HG03565 (cell line): Measurements from ENCODE around the gene TBCB.
"Not testable (repeated sequence)": the region's sequence is repeated elsewhere in the genome, so short reads cannot be mapped to it uniquely, and the experiment has no call there.

Source experiments
- ATAC-seq: cut with Tn5 transposase; IDR thresholded peaks from one replicate; pipeline ENCODE4 v1.9.1; 2021; ENCODE audit warnings: mild to moderate bottlenecking, moderate library complexity; ENCODE audit not compliant: unreplicated experiment

The TBCB gene

DNA sequence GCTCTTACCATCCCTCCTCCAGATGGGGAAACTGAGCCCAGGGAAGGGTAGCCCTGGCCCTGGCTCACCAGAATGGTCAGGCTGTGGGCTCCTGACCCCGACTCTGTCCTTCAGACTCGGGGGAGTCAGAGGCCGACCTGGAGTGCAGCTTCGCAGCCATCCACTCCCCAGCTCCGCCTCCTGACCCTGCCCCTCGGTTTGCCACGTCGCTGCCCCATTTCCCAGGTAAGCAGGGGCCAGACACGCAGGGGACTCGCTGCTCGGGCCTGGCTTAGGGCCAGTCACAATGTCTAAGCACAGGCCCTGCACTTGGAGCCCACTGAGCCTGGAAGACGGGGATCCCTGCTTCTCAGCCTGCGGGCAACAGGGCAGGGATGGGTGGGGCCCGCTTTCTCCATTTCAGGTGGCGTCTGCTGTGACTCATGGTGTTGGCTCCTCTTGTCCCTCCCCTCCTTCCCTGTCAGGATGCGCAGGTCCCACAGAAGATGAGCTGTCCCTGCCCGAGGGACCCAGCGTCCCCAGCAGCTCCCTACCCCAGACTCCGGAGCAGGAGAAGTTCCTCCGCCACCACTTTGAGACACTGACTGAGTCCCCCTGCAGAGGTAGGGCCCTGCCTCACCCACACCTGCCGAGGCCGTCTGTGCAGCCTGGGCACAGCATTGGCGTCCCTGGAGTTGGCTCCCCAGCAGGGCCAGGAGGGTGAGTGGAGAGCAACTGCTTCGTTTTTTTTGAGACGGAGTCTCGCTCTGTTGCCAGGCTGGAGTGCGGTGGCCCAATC is 13.5 kb upstream of the TBCB start:
- ATAC-seq: no peak

DNA sequence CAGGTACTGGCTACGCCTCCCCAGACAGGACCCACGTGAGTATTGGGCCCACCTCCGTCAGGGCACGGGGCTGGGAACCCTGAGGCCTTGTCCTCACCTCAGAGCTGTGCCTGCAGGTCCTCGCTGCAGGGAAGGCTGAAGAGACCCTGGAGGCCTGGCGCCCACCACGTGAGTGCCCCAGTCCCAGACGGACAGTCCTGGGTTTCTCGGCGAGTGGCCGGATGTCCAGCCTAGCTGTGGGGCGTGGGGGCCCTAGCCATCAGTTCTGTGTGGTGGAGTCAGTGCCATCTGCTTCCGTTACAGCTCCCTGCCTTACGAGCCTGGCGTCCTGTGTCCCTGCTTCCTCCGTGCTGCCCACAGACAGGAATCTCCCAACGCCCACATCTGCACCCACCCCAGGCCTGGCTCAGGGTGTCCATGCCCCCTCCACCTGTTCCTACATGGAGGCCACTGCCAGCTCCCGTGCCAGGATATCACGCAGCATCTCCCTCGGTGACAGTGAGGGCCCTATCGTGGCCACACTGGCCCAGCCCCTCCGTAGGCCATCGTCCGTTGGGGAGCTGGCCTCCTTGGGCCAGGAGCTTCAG is 12.1 kb upstream of the TBCB start:
- ATAC-seq: no peak

DNA sequence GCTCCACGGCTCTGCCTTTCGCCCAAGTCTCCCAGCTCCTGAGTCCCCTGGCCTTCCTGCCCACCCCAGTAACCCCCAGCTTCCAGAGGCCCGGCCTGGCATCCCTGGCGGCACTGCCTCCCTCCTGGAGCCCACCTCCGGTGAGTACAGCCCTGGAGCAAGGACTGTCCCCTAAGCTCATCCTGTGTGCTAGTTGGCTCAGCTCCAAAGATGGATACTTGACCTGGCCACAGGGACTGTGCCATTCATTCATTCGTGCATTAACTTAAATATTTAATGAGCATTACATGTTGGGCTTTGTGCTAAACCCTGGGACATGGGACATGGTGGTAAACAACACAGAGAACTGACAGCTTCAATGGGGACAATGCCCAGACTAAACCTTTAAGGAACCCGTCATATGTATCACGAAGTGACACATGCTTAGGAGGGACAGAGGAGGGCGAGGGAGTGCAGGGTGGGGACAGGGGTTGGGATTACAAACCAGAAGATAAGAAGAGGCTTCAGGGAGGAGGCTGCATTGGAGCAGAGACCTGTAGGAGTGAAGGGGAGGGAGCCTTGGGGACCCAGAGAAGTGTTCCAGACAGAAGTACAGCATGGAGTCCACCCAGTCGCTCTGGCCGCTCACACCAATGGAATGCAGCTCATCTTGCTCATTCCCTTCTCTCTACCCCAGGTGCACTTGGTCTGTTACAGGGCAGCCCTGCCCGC is 11.3 kb upstream of the TBCB start:
- no peak for ATAC-seq

DNA sequence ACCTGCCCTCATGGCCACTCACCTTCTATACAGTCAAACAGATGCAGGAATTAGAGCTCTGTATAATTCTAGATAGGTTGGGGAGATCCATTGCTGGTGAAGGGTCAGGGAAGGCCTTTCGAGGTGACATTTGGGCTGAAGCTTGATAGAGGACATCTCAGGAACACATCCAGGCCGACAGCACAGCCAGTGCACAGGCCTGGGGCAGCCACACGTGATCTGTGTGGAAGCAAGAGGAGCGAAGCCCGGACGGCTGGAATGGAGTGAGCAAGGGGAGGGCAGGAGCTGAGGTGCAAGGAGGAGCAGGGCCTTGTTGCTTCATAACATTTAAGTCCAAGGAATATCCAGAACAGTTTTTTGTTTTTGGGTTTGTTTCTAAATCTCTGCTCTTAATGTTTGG is 8.8 kb upstream of the TBCB start:
- ATAC-seq: no peak

DNA sequence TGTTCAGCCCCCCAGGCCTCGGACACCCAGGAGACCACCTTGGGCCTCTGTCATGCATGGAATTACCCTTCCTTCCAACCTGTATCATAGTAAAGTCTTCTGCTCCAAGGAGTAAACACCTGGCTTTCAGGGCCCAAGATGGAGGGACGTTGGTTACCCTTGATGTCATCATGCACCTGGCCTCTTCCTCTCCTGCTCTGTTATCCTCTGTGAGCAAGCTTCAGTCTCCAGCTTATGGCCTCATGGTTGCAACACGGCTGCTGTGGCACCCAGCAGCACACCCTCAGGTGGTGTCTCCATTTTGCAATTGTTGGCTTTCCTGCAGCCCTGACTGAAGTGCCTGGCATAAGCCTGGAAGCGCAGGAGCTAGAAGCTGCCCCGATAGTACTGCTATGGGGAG is 8.3 kb upstream of the TBCB start:
- no peak for ATAC-seq

DNA sequence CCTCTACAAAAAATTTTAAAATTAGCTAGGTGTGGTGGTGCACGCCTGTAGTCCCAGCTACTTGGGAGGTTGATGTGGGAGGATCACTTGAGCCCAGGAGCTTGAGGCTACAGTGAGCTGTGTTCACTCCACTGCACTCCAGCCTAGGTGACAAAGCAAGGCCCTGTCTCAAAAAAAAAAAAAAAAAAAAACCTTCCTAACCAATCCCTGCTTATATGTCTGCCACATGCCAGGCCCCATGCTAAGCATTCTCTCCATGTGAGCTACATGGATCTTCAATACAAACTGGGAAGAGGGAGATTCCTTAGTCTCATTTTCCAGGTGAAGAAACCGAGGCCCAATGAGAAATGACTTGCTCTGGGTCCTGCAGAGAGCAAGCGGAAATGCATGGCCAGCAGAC is 6.6 kb upstream of the TBCB start:
- ATAC-seq: no peak

DNA sequence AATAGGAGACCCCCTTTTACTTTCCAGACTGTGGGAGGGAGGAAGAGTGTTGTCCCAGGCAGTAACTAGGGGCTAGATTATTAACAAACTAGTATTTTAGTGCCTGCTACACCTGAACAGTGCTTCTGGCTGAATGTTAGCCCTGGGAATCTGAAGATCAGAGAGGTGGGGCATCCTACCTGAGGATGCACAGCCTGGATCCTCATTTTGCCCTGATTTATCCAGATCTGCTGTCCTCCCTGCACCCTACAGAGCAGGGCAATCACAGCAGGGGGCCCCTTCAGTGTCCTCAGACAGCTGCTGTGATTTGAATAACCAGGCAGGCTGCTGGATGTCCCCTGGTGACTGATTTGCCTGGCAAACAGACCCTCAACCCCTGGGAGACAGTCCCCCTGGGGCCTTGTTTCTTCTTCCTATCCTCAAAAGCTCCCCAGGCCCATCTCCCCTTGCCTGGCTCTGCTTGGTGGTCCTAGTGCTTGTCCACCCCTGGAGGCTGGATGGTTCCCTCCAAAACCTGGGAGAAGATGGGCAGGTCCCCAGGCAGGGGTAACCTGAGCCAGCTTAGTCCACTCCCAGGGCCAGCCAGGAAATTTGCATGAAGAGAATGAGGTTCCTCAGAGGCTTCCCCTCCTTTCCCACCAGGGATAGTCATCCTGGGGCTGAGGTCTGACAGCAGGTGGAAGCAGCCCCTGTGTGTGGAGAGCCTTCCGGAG is 4.6 kb upstream of the TBCB start, which contains the start of gene OVOL3:
Gene OVOL3 (plus strand): TSS at position 657 of the 713 bp plus-strand sequence. CDS start 60 bp downstream, outside the sequence.
- ATAC-seq: no peak

DNA sequence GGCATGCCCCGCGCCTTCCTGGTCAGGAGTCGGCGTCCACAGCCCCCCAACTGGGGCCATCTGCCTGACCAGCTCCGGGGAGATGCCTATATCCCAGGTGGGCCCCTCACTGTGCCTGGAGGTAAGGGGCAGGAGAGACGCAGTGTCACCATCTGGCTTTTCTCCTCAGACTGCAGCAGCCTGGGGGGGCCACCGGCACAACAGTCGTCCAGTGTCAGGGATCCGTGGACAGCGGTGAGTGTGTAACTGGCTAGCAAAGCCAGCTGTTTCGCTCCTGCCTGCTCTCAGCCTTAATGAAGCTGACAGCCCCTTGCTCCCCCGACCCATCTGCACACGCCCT is 4.1 kb upstream of the TBCB start:
- ATAC-seq: no peak

DNA sequence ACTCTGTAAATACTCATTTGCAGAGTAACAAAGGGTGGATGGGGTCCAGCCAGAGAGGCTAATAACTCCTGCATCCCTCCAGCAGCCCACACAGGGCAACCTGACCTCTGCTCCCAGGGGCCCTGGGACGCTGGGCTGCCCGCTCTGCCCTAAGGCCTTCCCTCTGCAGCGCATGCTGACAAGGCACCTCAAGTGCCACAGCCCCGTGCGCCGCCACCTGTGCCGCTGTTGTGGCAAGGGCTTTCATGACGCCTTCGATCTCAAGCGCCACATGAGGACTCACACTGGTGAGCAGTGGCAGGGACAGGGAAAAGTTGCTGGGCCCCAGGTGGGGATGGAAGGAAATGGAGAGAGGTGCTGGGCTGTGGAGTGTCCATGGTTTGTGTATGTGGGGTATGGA is 2.6 kb upstream of the TBCB start:
- no peak for ATAC-seq

DNA sequence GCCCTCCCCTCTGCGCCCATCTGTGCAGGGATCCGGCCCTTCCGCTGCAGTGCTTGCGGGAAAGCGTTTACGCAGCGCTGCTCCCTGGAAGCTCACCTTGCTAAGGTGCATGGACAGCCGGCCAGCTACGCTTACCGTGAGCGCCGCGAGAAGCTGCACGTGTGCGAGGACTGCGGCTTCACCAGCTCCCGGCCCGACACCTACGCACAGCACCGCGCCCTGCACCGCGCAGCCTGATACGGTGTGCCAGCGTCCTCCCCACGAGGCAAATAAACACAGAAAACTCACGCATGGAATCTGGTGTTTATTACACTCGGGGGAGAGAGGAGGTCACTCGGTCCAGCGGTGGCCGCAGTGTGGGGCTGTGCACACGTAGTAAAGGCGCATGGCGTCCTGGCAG is 1.8 kb upstream of the TBCB start:
- ATAC-seq: no peak

DNA sequence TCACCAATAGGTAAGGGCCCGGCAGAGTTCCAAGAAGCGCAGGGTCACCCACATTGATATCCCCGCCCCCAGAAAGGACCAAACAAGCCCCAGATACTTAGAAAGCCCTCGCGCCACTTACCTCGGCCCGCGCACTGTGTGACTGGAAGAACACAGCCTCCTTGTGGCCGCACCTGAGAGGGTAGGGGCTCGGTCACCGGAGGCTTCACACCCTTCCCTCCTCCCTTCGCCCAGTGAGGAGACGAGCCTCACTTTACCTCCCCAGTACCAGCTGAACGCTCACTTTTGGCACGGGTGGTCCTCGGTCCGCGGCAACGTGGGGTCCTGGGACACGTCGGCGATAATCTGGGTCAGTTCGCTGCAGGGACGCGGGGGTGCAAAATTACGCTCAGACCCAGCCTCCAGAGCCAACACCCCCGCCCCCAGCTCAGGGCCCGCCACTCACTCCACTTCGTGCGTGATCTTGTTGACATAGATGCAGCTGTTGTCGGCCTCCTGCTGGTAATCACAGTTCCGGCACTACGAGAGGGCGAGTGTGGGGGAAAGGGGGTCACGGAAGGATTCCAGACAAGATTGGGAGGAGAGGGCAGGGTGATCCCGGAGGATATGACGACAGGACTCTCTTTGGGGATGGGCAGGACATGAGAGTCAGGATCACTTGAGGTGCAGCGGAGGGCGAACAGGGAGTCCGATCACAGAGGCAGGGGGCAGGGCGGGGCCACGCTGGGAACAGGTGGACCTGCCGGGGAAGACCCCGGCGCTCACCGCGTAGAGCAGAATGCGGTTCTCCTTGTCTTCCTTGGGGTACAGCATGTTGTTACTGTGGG is 1.2 kb upstream of the TBCB start:
- no peak for ATAC-seq

DNA sequence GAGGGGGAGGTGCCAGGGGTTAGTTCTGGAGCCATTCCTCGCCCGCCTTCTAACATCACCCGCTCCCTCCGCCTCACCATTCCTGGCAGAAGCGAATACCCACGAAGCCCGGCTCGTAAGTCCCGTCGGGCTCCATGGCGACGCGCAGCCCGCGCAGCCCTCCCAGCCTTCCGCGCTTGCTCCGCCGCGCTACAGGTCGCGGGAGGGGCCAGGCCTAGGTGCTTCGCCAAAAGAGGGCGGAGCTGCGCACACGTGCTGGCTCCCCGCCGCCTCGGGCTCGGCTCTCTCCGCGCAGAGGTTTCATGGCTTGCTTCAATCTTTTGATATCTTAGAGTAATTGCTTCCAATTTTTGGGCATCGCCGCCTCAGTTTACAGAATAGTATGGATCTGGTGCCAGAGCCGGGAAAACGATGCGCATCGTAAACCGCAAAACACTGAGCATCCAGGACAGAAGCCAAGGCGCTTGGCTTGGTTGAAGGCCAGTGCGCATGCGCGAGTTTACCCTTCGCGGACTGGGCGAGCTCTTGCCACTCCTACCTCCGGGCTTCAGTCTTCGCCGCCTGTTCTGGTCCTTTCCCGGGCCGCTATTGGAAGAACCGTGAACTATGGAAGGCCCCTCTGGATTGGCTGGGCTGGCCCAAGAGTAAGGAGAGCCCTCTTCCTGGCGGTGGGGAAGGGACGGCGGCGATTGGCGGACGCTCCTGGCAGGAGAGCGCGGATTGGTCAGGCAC is 381 bp upstream of the TBCB start, which contains the start of gene POLR2I:
Gene POLR2I (minus strand): TSS at position 155 of the 732 bp plus-strand sequence. CDS start 19 bp downstream, at position 136.
- ATAC-seq: peak; percentile 72

DNA sequence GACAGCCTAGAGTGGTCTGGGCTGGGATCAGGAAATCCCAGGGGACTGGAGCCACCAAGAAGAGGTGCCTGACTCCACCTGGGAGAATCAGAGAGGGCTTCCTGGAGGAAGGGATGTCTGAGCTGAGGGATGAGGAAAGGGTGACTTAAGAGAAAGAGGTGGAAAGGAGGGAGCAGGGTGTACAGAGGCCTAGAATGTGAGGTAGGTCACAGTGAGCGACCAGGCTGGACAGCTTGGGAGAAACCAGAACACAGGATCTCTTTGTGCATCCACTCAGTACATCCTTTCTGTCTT is 1.0 kb downstream of the TBCB start:
- no peak for ATAC-seq

DNA sequence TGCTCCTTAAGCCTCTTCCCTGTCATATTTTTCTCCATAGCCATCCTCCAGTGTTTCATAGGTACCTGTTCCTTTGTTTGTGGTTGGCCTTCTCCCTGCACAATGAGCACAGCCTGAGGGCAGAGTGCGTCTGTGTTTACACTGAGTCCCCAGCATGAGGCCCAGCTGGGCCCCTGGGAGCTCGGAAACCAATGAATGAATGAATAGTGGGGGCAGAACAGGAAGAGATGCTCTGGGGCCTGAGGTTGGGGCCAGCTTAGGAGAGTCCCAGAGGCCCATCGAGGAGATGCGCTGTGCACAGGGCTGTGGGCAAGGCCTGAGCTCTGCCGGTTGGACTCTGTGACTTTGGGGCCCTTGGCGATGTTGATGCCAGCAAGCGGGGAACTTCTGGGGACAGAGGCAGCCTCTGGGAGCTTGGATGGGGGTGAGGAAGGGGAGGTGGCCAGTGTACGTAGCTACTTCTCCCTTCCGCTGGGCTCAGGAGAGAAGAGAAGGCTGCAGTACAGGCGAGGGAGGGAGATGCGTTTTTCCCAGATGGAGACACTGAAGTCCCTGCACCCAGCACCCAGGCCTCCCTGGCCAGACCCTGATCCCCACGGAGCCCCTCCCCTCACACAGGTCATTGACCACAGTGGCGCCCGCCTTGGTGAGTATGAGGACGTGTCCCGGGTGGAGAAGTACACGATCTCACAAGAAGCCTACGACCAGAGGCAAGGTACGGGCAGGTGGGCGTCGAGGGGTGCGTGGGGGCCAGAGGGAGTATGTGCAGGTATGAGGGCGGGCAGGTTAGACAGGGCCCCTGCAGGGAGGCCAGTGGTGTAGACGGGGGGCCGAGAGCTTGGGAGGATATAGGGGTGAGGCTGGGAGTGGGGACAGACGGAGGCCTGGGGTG is 5.1 kb downstream of the TBCB start:
- no peak for ATAC-seq

DNA sequence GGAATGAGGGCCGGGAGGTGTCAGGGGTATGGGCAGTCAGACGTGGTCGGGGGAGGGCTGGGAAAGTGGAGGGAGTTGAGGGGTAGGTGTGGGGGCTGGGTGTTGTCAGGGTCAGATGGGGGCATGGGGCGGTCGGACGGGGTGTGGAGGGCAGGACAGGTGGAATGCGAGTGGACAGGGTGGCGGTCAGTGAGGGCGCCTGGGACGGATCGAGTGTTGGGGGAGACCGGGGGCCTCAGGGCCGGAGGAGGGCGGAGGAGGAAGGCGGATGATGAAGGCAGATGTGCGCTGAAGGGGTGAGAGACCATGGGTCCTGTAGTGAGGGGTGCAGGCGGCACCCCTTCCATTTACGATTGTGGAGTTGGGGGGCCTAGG is 5.7 kb downstream of the TBCB start:
- ATAC-seq: no peak

DNA sequence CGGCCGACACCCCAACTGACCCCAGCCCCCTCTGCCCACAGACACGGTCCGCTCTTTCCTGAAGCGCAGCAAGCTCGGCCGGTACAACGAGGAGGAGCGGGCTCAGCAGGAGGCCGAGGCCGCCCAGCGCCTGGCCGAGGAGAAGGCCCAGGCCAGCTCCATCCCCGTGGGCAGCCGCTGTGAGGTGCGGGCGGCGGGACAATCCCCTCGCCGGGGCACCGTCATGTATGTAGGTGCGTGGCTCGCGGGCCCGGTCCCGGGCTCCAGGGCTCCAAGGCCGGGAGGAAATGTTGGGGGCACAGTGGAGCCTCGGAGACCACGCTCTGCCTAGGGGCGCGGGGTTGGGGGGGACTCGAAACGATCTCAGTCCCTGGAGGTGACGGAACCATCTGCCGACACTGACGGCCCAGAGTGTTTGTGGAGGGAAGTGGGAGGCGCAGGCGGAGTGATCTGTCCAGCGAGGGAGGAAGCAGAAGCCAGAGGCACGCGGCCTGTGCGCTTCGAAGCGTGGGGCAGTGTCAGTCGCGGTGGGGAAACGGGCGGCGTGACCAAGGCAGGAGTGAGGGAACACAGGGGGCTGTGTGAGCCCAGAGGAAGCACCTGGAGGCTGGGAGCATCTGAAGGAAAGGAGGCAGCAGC is 6.3 kb downstream of the TBCB start:
- no peak for ATAC-seq

DNA sequence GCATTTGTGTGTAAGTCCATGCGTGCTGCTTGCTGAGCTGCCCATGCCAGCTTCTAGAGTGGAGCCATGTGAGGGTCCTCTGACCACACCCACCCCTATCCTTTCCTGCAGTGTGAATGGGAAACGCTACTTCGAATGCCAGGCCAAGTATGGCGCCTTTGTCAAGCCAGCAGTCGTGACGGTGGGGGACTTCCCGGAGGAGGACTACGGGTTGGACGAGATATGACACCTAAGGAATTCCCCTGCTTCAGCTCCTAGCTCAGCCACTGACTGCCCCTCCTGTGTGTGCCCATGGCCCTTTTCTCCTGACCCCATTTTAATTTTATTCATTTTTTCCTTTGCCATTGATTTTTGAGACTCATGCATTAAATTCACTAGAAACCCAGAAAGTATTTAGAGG is 10.3 kb downstream of the TBCB start:
- ATAC-seq: no peak

DNA sequence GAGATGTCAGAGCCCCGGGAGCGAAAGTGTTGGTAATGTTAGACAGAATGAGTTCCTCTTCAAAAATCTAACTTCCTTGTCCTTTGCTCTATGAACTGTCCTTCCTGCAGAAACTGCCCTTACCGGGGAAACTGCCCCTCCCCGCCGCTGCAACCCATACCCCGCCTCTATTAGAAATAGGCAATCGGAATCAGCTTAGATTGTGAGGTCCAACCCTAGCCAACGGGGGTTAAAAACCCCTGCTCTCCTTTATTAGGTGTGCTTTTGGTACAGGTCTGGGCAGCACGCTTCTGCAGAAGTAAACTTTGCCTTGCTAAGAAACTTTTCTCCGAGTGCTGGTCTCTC is 13.1 kb downstream of the TBCB start:
- no peak for ATAC-seq

DNA sequence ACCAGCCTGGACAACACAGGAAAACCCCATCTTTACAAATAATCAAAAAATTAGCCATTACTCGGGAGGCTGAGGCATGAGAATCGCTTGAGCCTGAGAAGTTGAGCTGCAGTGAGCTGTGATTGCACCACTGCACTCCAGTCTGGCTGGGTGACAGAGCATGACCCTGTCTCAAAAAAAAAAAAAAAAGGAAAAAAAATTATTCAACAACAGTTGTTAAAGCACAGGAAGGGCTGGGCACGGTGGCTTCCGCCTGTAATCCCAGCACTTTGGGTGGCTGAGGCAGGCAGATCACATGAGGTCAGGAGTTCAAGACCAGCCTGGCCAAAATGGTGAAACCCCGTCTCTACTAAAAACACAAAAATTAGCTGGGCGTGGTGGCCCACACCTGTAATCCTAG is 16.0 kb downstream of the TBCB start:
- not testable (repeated sequence) for ATAC-seq
